Measurements from ENCODE around the gene KMT5C.
A peak's percentile ranks its signal among the peaks of the same experiment; 100 is the strongest.

KMT5C gene

GRCh38 chr19:55350620-55351315, 11.1 kb downstream of the KMT5C start:
- H3K27me3 ChIP-seq, result peaks cover 12 to 69% of the 10 kb centered on the region in 2 donors
- TF ChIP-seq CTCF (IDR thresholded peaks at IDR 0.05), result no peak
- no peak overlapping the region for H3K27ac ChIP-seq
- no peak overlapping the region for H3K4me3 ChIP-seq
- no peaks in the 10 kb centered on the region for H3K9me3 ChIP-seq
- peaks cover 3 to 20% (median 8%) of the 10 kb centered on the region in 3 donors for H3K36me3 ChIP-seq
- DNase-seq, result no peak
- peaks cover 0 to 22% (median 18%) of the 10 kb centered on the region in 4 donors for H3K4me1 ChIP-seq
- intact Hi-C loops (cut with DNase I; ENCODE audit: low total_unique reads), result no loop called here

GRCh38 chr19:55352040-55352439, 12.4 kb downstream of the KMT5C start:
- H3K4me3 ChIP-seq, result no peak overlapping the region
- H3K27ac ChIP-seq, result no peak overlapping the region
- peaks cover 0 to 10% (median 1%) of the 10 kb centered on the region in 3 donors for H3K36me3 ChIP-seq
- no peaks in the 10 kb centered on the region for H3K9me3 ChIP-seq
- DNase-seq, result no peak
- H3K4me1 ChIP-seq, result peaks cover 0 to 22% (median 18%) of the 10 kb centered on the region in 4 donors
- intact Hi-C loops (cut with DNase I; ENCODE audit: low total_unique reads), result no loop called here
- no peak for TF ChIP-seq CTCF (IDR thresholded peaks at IDR 0.05)
- peaks cover 12 to 81% of the 10 kb centered on the region in 2 donors for H3K27me3 ChIP-seq

GRCh38 chr19:55352549-55353145, 13.0 kb downstream of the KMT5C start:
- peaks cover 12 to 82% of the 10 kb centered on the region in 2 donors for H3K27me3 ChIP-seq
- peaks cover 0 to 22% (median 18%) of the 10 kb centered on the region in 4 donors for H3K4me1 ChIP-seq
- H3K27ac ChIP-seq, result no peak overlapping the region
- H3K4me3 ChIP-seq, result no peak overlapping the region
- DNase-seq, result no peak
- H3K9me3 ChIP-seq, result no peaks in the 10 kb centered on the region
- peaks cover 0 to 4% (median 0%) of the 10 kb centered on the region in 3 donors for H3K36me3 ChIP-seq
- no peak for TF ChIP-seq CTCF (IDR thresholded peaks at IDR 0.05)
- intact Hi-C loops (cut with DNase I; ENCODE audit: low total_unique reads), result no loop called here

GRCh38 chr19:55353356-55353802, 13.7 kb downstream of the KMT5C start:
- peak overlapping the region; percentile 22 to 47 for H3K4me3 ChIP-seq
- intact Hi-C loops (cut with DNase I; ENCODE audit: low total_unique reads), result no loop called here
- H3K4me1 ChIP-seq, result peaks cover 0 to 22% (median 18%) of the 10 kb centered on the region in 4 donors
- no peak for DNase-seq
- no peak for TF ChIP-seq CTCF (IDR thresholded peaks at IDR 0.05)
- H3K9me3 ChIP-seq, result no peaks in the 10 kb centered on the region
- H3K27ac ChIP-seq, result no peak overlapping the region
- H3K27me3 ChIP-seq, result peaks cover 12 to 85% of the 10 kb centered on the region in 2 donors
- no peaks in the 10 kb centered on the region for H3K36me3 ChIP-seq

GRCh38 chr19:55353803-55354697, 14.4 kb downstream of the KMT5C start:
- DNase-seq, result peak in 1 of 2 donors; percentile 40
- peak overlapping the region; percentile 22 to 47 for H3K4me3 ChIP-seq
- no peaks in the 10 kb centered on the region for H3K36me3 ChIP-seq
- peaks cover 0 to 22% (median 18%) of the 10 kb centered on the region in 4 donors for H3K4me1 ChIP-seq
- H3K27me3 ChIP-seq, result peaks cover 12 to 89% of the 10 kb centered on the region in 2 donors
- TF ChIP-seq CTCF (IDR thresholded peaks at IDR 0.05), result no peak
- H3K27ac ChIP-seq, result no peak overlapping the region
- intact Hi-C loops (cut with DNase I; ENCODE audit: low total_unique reads), result no loop called here
- H3K9me3 ChIP-seq, result no peaks in the 10 kb centered on the region

All from tibial artery (tissue), 4 donors.